ENCODE results near the gene CKS1B. TPM values are rescaled to one million over a fixed set of nuclear protein-coding genes. Genes with fewer than 3 reads are reported as not detected.

The CKS1B gene
- total RNA-seq, 4 donors from 2014 or later: 34.9 to 72.8 (median 55.3) TPM

- DNase-seq: no peak
- Histone ChIP-seq H3K27ac (peak overlapping the region in 3 of 4 donors; percentile 56 to 98 (median 97)), H3K36me3 (peaks cover 3 to 42% (median 11%) of the 10 kb centered on the region in 3 donors), H3K4me3 (no peak overlapping the region), H3K27me3 (no peaks in the 10 kb centered on the region), H3K9me3 (no peaks in the 10 kb centered on the region), H3K4me1 (peaks cover 48 to 64% (median 51%) of the 10 kb centered on the region in 3 donors)
- intact Hi-C loops (cut with DNase I): no loop called here
- peak; percentile 53 to 82 (median 72) for TF ChIP-seq CTCF (IDR thresholded peaks at IDR 0.05)
- TF ChIP-seq POLR2A (IDR thresholded peaks at IDR 0.05): no peak
- WGBS, 2 donors: 33 to 60% methylated on average over 1 to 3 of the region's 6 CpGs
Observed at GRCh38 chr1:154943649-154944400, 30.7 kb upstream of the CKS1B start.

- Histone ChIP-seq H3K27ac (peak overlapping the region in 3 of 4 donors; percentile 56 to 98 (median 97)), H3K4me3 (no peak overlapping the region), H3K4me1 (peaks cover 46 to 57% (median 49%) of the 10 kb centered on the region in 3 donors), H3K27me3 (no peaks in the 10 kb centered on the region), H3K36me3 (peaks cover 3 to 42% (median 11%) of the 10 kb centered on the region in 3 donors), H3K9me3 (no peaks in the 10 kb centered on the region)
- TF ChIP-seq POLR2A (IDR thresholded peaks at IDR 0.05) (no peak), CTCF (IDR thresholded peaks at IDR 0.05) (no peak)
- no peak for DNase-seq
- intact Hi-C loops (cut with DNase I): no loop called here
- 49 to 58% methylated on average over 4 to 6 of the region's 9 CpGs for WGBS, 2 donors
Observed at GRCh38 chr1:154944401-154945159, 29.9 kb upstream of the CKS1B start.

- Histone ChIP-seq H3K27ac (peak overlapping the region in 2 of 4 donors; percentile 56 to 97), H3K4me3 (no peak overlapping the region), H3K4me1 (peaks cover 38 to 49% (median 41%) of the 10 kb centered on the region in 3 donors), H3K9me3 (no peaks in the 10 kb centered on the region), H3K27me3 (no peaks in the 10 kb centered on the region), H3K36me3 (peaks cover 3 to 47% (median 11%) of the 10 kb centered on the region in 3 donors)
- intact Hi-C loops (cut with DNase I): no loop called here
- DNase-seq: no peak
- TF ChIP-seq CTCF (IDR thresholded peaks at IDR 0.05) (no peak), POLR2A (IDR thresholded peaks at IDR 0.05) (no peak)
- WGBS, 2 donors: 83 to 100% methylated on average over 2 to 11 of the region's 15 CpGs
Observed at GRCh38 chr1:154945160-154945961, 29.1 kb upstream of the CKS1B start.

GRCh38 chr1:154945962-154946850 lies 28.3 kb upstream of the CKS1B start:
- H3K4me1 ChIP-seq: peaks cover 30 to 42% (median 32%) of the 10 kb centered on the region in 3 donors
- no peak for DNase-seq
- intact Hi-C loops (cut with DNase I): no loop called here
- TF ChIP-seq POLR2A (IDR thresholded peaks at IDR 0.05): no peak
- TF ChIP-seq CTCF (IDR thresholded peaks at IDR 0.05): no peak
- no peaks in the 10 kb centered on the region for H3K27me3 ChIP-seq
- peaks cover 10 to 56% (median 11%) of the 10 kb centered on the region in 3 donors for H3K36me3 ChIP-seq
- 79 to 82% methylated on average over 17 of the region's 17 CpGs for WGBS, 2 donors
- no peaks in the 10 kb centered on the region for H3K9me3 ChIP-seq
- H3K27ac ChIP-seq: no peak overlapping the region
- no peak overlapping the region for H3K4me3 ChIP-seq
